Body of pancreas (tissue), 4 donors: ENCODE data around the gene RPL6.

Experiments used
- CTCF ChIP-seq, 7 experiments: fragments of 450-650 bp in 4 of 7; fragments of 200-600 bp in 3 of 7; sonication (generic) in 3 of 7; IDR thresholded peaks; one replicate each; pipeline ENCODE4 v1.5.1; 2016 to 2019; ENCODE audit warnings: antibody characterized with exemption in 7 of 7
- POLR2A ChIP-seq, 3 donors: fragments of 450-650 bp; IDR thresholded peaks; one replicate each; pipeline ENCODE4 v1.6.1; 2016; ENCODE audit warnings: antibody characterized with exemption in 3 of 3, mild to moderate bottlenecking in 2 of 3

- TF ChIP-seq CTCF (IDR thresholded peaks at IDR 0.05) (no peak), POLR2A (IDR thresholded peaks at IDR 0.05) (no peak)
These were observed 37.7 kb upstream of the RPL6 start for GRCh38 chr12:112447106-112447505.
